GM10847 (cell line): Measurements from ENCODE around the gene DOCK4.

ENCODE experiments used
- POLR2A ChIP-seq: IDR thresholded peaks from 2 replicates; pipeline ENCODE4 v1.6.1; 2011; ENCODE audit not compliant: insufficient read length; ENCODE audit errors: extremely low read depth

Gene DOCK4

GRCh38 chr7:112156412-112156811 is 49.8 kb downstream of the DOCK4 start:
- TF ChIP-seq POLR2A = no peak

GRCh38 chr7:112154690-112155089 is 51.5 kb downstream of the DOCK4 start:
- TF ChIP-seq POLR2A = no peak

GRCh38 chr7:112152186-112152585 is 54.0 kb downstream of the DOCK4 start:
- TF ChIP-seq POLR2A = no peak

- no peak for TF ChIP-seq POLR2A
Observed at GRCh38 chr7:112150823-112151641, 55.2 kb downstream of the DOCK4 start.

GRCh38 chr7:112149734-112150133 is 56.5 kb downstream of the DOCK4 start:
- no peak for TF ChIP-seq POLR2A

- no peak for TF ChIP-seq POLR2A
Observed at GRCh38 chr7:112147793-112148361, 58.3 kb downstream of the DOCK4 start.

- TF ChIP-seq POLR2A = no peak
Observed at GRCh38 chr7:112145206-112145605, 61.0 kb downstream of the DOCK4 start.

GRCh38 chr7:112144284-112145059 is 61.7 kb downstream of the DOCK4 start:
- no peak for TF ChIP-seq POLR2A

GRCh38 chr7:112143582-112143981 is 62.6 kb downstream of the DOCK4 start:
- TF ChIP-seq POLR2A = no peak

- no peak for TF ChIP-seq POLR2A
Observed at GRCh38 chr7:112143136-112143535, 63.1 kb downstream of the DOCK4 start.

GRCh38 chr7:112140600-112140999 is 65.6 kb downstream of the DOCK4 start:
- no peak for TF ChIP-seq POLR2A

- TF ChIP-seq POLR2A = no peak
Observed at GRCh38 chr7:112138938-112139337, 67.3 kb downstream of the DOCK4 start.

- TF ChIP-seq POLR2A = no peak
Observed at GRCh38 chr7:112138325-112138852, 67.8 kb downstream of the DOCK4 start.

GRCh38 chr7:112137141-112138101 is 68.8 kb downstream of the DOCK4 start:
- TF ChIP-seq POLR2A = no peak
